Endodermal cell (in vitro differentiated cells): ENCODE measurements around the gene FRY. TPM values are rescaled to one million over a fixed set of nuclear protein-coding genes. Genes with fewer than 3 reads are reported as not detected.
A peak's percentile ranks its signal among the peaks of the same experiment; 100 is the strongest.

Experiments used
- DNase-seq: peaks from one replicate; pipeline ENCODE4 v3.0.0-alpha.2; 2017
- H3K27ac ChIP-seq: 2 replicates; pipeline ENCODE4 v1.5.1; 2013; ENCODE audit warnings: mild to moderate bottlenecking, low read depth, low read length, moderate library complexity
- H3K27me3 ChIP-seq: 2 replicates; pipeline ENCODE4 v1.6.1; 2013; ENCODE audit warnings: mild to moderate bottlenecking, low read length, moderate library complexity; ENCODE audit not compliant: insufficient read depth, control insufficient read depth, poor library complexity, severe bottlenecking
- H3K36me3 ChIP-seq: 2 replicates; pipeline ENCODE4 v1.7.0; 2013; ENCODE audit warnings: mild to moderate bottlenecking, low read length, moderate library complexity; ENCODE audit not compliant: control insufficient read depth, insufficient read depth
- H3K4me1 ChIP-seq: one replicate; pipeline ENCODE4 v1.7.0; 2013; ENCODE audit warnings: low read length; ENCODE audit not compliant: control insufficient read depth, insufficient read depth
- H3K4me3 ChIP-seq: 2 replicates; pipeline ENCODE4 v1.5.1; 2013; ENCODE audit warnings: mild to moderate bottlenecking, low read length, moderate library complexity
- H3K9ac ChIP-seq: 2 replicates; pipeline ENCODE4 v1.6.1; 2013; ENCODE audit warnings: mild to moderate bottlenecking, low read length, moderate library complexity; ENCODE audit not compliant: poor library complexity, severe bottlenecking; ENCODE audit errors: extremely low read depth
- H3K9me3 ChIP-seq: 2 replicates; pipeline ENCODE4 v1.6.1; 2013; ENCODE audit warnings: mild to moderate bottlenecking, low read length, moderate library complexity; ENCODE audit not compliant: control insufficient read depth
- H3K27ac Mint-ChIP-seq: 2 replicates; pipeline ENCODE4 v1.8.0; 2020; ENCODE audit warnings: mixed read lengths
- H3K27me3 Mint-ChIP-seq: 2 replicates; pipeline ENCODE4 v1.8.0; 2021; ENCODE audit warnings: mild to moderate bottlenecking, mixed read lengths; ENCODE audit not compliant: insufficient read depth
- H3K36me3 Mint-ChIP-seq: 2 replicates; pipeline ENCODE4 v1.8.0; 2020; ENCODE audit warnings: low read depth, mixed read lengths
- H3K4me1 Mint-ChIP-seq: 2 replicates; pipeline ENCODE4 v1.8.0; 2020; ENCODE audit warnings: mixed read lengths
- H3K4me3 Mint-ChIP-seq: 2 replicates; pipeline ENCODE4 v1.8.0; 2020; ENCODE audit warnings: mild to moderate bottlenecking, moderate library complexity, mixed read lengths
- H3K9me3 Mint-ChIP-seq: 2 replicates; pipeline ENCODE4 v1.8.0; 2020; ENCODE audit warnings: mild to moderate bottlenecking, mixed read lengths
- WGBS, 2 experiments: methylation state at CpG; one replicate each; pipeline versions ENCODE4 v1.1.5 to v1.1.7; 2013; ENCODE audit warnings: missing lambda C conversion rate in 2 of 2, mixed read lengths in 1 of 2; ENCODE audit not compliant: insufficient coverage in 1 of 2, insufficient read length in 1 of 2; 5-methylcytosine and 5-hydroxymethylcytosine counted together
- total RNA-seq, 2 donors: library from RNA; stranded (reverse); fragmentation: NEBNext Ultra II Directional in 1 of 2; extraction: Animal tissue kit (Norgen Biotek cat#: 25700) in 1 of 2; gene quantifications; 2 replicates in 1 of 2; 3 replicates in 1 of 2; pipeline ENCODE4 v1.2.1, GENCODE V29; 2021
- TF ChIP-seq, protein P1 (sequence below): fragments of 200-600 bp; sonication (generic); conservative IDR thresholded peaks from 2 replicates; pipeline ENCODE4 v1.5.0; 2021; ENCODE audit warnings: antibody characterized with exemption, mild to moderate bottlenecking

FRY gene
- total RNA-seq, 2 donors from 2014 or later: 20.1 to 30.8 TPM

DNA sequence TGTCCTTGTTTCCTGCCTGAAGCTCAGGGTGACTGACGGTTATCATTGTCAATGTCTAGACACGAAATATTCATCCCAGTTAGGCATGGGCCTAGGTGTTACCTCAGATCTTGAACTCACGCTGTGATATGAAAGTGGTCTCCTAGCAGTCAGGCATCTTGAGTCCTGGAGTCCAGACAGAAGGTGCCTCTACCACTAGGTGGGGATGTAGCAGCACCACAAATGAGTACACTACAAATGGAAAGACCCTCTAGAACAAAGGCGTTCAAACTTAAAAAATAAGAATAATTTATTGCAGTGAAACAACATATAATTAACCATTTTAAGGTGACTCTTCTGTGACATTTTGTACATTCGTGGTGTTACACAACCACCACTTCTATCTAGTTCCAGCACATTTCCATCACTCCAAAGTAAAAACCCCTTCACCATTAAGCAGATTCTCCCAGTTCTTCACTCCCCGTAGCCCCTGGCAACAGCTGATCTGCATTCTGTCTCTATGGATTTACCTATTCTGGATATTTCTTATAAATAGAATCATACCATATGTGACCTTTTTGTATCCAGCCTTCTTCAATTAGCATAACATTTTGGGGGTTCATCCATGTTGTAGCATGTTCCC, 11.9 kb upstream of the FRY start:
- H3K27me3 Mint-ChIP-seq: no peaks in the 10 kb centered on the region
- no peak overlapping the region for H3K27ac ChIP-seq
- no peak overlapping the region for H3K9ac ChIP-seq
- no peak overlapping the region for H3K4me3 Mint-ChIP-seq
- no peaks in the 10 kb centered on the region for H3K36me3 Mint-ChIP-seq
- peak; percentile 84 for DNase-seq
- TF ChIP-seq, protein P1, sequence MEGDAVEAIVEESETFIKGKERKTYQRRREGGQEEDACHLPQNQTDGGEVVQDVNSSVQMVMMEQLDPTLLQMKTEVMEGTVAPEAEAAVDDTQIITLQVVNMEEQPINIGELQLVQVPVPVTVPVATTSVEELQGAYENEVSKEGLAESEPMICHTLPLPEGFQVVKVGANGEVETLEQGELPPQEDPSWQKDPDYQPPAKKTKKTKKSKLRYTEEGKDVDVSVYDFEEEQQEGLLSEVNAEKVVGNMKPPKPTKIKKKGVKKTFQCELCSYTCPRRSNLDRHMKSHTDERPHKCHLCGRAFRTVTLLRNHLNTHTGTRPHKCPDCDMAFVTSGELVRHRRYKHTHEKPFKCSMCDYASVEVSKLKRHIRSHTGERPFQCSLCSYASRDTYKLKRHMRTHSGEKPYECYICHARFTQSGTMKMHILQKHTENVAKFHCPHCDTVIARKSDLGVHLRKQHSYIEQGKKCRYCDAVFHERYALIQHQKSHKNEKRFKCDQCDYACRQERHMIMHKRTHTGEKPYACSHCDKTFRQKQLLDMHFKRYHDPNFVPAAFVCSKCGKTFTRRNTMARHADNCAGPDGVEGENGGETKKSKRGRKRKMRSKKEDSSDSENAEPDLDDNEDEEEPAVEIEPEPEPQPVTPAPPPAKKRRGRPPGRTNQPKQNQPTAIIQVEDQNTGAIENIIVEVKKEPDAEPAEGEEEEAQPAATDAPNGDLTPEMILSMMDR: peak; percentile 90
- no peak overlapping the region for H3K27ac Mint-ChIP-seq
- peaks cover 27% of the 10 kb centered on the region for H3K27me3 ChIP-seq
- peaks cover 6% of the 10 kb centered on the region for H3K4me1 Mint-ChIP-seq
- peaks cover 5% of the 10 kb centered on the region for H3K4me1 ChIP-seq
- no peaks in the 10 kb centered on the region for H3K36me3 ChIP-seq
- H3K4me3 ChIP-seq: no peak overlapping the region
- 57 to 77% methylated on average over 4 to 6 of the region's 6 CpGs for WGBS, 2 experiments
- no peaks in the 10 kb centered on the region for H3K9me3 ChIP-seq
- H3K9me3 Mint-ChIP-seq: no peaks in the 10 kb centered on the region

DNA sequence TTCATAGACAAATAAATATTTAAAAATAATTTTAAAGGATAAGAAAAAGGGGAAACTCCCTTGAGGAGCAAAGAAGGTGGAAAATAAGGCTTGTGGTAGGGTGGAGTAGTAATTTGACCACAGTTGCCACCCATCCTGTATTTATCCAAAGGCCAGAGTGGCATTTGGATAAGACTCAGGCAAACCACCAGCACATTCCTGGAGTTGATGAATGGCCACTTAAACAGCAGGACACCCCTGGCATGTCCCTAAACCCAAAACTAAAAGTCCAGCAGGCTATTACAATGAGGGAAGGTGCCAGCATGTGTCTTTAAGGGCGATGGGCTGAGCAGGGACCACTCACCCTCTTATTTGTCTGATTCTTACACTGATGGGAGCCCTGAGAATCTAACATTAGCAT, 9.8 kb upstream of the FRY start:
- DNase-seq: no peak
- no peak overlapping the region for H3K9ac ChIP-seq
- peaks cover 16% of the 10 kb centered on the region for H3K4me1 ChIP-seq
- no peaks in the 10 kb centered on the region for H3K9me3 Mint-ChIP-seq
- H3K4me1 Mint-ChIP-seq: peaks cover 19% of the 10 kb centered on the region
- H3K4me3 Mint-ChIP-seq: no peak overlapping the region
- 81% methylated on average over 1 of the region's 1 CpG; no CpG with 5 or more reads in 1 of the 2 experiments for WGBS, 2 experiments
- no peaks in the 10 kb centered on the region for H3K36me3 ChIP-seq
- TF ChIP-seq, protein P1: no peak
- H3K9me3 ChIP-seq: no peaks in the 10 kb centered on the region
- no peak overlapping the region for H3K27ac Mint-ChIP-seq
- H3K4me3 ChIP-seq: no peak overlapping the region
- no peak overlapping the region for H3K27ac ChIP-seq
- peaks cover 7% of the 10 kb centered on the region for H3K27me3 ChIP-seq
- H3K27me3 Mint-ChIP-seq: no peaks in the 10 kb centered on the region
- H3K36me3 Mint-ChIP-seq: no peaks in the 10 kb centered on the region

DNA sequence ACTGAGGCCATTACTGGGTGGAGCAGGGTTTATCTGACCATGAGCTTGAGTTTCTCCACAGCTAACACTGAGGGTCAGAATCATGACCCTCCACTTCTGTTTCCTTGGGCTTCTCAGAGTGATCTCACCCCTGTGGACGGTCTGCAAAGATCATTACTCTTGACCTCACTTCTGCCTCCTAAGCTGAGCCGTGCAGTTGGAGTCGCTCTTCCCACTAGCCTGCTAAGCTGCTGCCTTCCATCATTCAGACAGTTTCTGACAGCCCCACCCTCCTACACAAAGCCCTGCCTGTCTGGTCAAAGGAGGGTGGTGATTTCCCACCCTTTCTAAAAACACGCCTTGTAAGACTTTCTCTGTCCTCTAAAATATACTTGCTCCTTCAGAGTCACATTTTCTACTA, 9.3 kb upstream of the FRY start:
- H3K9ac ChIP-seq: no peak overlapping the region
- H3K27ac ChIP-seq: no peak overlapping the region
- peaks cover 16% of the 10 kb centered on the region for H3K4me1 ChIP-seq
- TF ChIP-seq, protein P1: no peak
- no peaks in the 10 kb centered on the region for H3K27me3 Mint-ChIP-seq
- H3K36me3 ChIP-seq: no peaks in the 10 kb centered on the region
- H3K4me3 Mint-ChIP-seq: no peak overlapping the region
- 50 to 83% methylated on average over 3 to 4 of the region's 4 CpGs for WGBS, 2 experiments
- no peak for DNase-seq
- H3K9me3 Mint-ChIP-seq: no peaks in the 10 kb centered on the region
- peaks cover 19% of the 10 kb centered on the region for H3K4me1 Mint-ChIP-seq
- no peak overlapping the region for H3K4me3 ChIP-seq
- no peaks in the 10 kb centered on the region for H3K9me3 ChIP-seq
- no peaks in the 10 kb centered on the region for H3K36me3 Mint-ChIP-seq
- peaks cover 2% of the 10 kb centered on the region for H3K27me3 ChIP-seq
- H3K27ac Mint-ChIP-seq: no peak overlapping the region
